ENCODE data around the gene ANKMY1.

DNA sequence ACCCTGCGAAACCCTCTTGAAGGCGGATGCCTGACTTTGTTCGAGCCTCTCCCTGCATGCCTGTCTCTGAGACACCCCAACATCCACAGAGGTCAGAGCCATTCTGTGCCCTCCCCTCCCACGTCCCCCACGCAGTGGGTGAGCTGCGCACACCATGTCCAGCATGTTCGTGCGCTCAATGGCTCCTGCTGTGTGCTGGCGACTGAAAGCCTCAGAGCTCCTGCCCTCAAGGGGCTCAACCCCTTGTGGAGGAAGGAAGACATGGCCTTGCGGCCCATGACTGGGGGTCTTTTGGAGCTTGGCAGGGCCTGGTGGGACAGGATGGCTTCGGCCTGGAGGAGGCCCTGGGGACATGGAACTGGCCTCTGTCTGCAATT is 45.7 kb downstream of the ANKMY1 start:
- TF ChIP-seq CTCF (IDR thresholded peaks at IDR 0.05 in 2 of 3, conservative IDR thresholded peaks at IDR 0.05 in 1 of 3; ENCODE audit: borderline replicate concordance in 1 of 3, insufficient read depth in 1 of 3, low read depth in 2 of 3, low read length in 2 of 3) = no peak
- TF ChIP-seq, protein P1, sequence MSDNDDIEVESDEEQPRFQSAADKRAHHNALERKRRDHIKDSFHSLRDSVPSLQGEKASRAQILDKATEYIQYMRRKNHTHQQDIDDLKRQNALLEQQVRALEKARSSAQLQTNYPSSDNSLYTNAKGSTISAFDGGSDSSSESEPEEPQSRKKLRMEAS (IDR thresholded peaks at IDR 0.05) = no peak

Data from HCT116 (cell line).